ENCODE results near the gene MBOAT2. TPM values are rescaled to one million over a fixed set of nuclear protein-coding genes. Genes with fewer than 3 reads are reported as not detected.

MBOAT2 gene
- total and polyA plus RNA-seq, 2 experiments from 2014 or later = 15.9 to 22.7 TPM

GRCh38 chr2:8893978-8894820 is 109.3 kb downstream of the MBOAT2 start:
- no peaks in the 10 kb centered on the region for H3K27me3 ChIP-seq (ENCODE audit: insufficient read depth)
- H3K4me2 ChIP-seq = peak overlapping the region; percentile 58; the same call in 1 of the 2 replicates
- peaks cover 8% of the 10 kb centered on the region; the same call in 1 of the 2 replicates for H3K9me2 ChIP-seq (ENCODE audit: insufficient read depth)
- H3F3A ChIP-seq (replicated peaks; ENCODE audit: low read depth) = no peaks in the 10 kb centered on the region
- no peak overlapping the region for H3K4me3 ChIP-seq
- peaks cover 15% of the 10 kb centered on the region for H3K4me1 ChIP-seq (ENCODE audit: insufficient read depth)
- Mint-ChIP-seq H3K9me3 (peaks cover 20% of the 10 kb centered on the region), H3K27me3 (ENCODE audit: insufficient read depth, low read depth, poor library complexity) (peaks cover 4% of the 10 kb centered on the region), H3K27ac (no peak overlapping the region), H3K36me3 (ENCODE audit: low read depth) (peaks cover 32% of the 10 kb centered on the region), H3K4me1 (peaks cover 32% of the 10 kb centered on the region), H3K4me3 (no peak overlapping the region)
- peaks cover 6% of the 10 kb centered on the region; the same call in 1 of the 2 replicates for H3K36me3 ChIP-seq (ENCODE audit: insufficient read depth)
- no peak for ATAC-seq
- TF ChIP-seq ZNF331 (CRISPR knock-in tag; IDR thresholded peaks at IDR 0.05; ENCODE audit: low read depth) = no peak
- TF ChIP-seq, protein P1, sequence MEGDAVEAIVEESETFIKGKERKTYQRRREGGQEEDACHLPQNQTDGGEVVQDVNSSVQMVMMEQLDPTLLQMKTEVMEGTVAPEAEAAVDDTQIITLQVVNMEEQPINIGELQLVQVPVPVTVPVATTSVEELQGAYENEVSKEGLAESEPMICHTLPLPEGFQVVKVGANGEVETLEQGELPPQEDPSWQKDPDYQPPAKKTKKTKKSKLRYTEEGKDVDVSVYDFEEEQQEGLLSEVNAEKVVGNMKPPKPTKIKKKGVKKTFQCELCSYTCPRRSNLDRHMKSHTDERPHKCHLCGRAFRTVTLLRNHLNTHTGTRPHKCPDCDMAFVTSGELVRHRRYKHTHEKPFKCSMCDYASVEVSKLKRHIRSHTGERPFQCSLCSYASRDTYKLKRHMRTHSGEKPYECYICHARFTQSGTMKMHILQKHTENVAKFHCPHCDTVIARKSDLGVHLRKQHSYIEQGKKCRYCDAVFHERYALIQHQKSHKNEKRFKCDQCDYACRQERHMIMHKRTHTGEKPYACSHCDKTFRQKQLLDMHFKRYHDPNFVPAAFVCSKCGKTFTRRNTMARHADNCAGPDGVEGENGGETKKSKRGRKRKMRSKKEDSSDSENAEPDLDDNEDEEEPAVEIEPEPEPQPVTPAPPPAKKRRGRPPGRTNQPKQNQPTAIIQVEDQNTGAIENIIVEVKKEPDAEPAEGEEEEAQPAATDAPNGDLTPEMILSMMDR (conservative IDR thresholded peaks at IDR 0.05; ENCODE audit: low read depth in 2 of 2) = no peak
- no peak for TF ChIP-seq EZH2 (IDR thresholded peaks at IDR 0.05; ENCODE audit: low read depth, unreplicated experiment)
- TF ChIP-seq, protein P2, sequence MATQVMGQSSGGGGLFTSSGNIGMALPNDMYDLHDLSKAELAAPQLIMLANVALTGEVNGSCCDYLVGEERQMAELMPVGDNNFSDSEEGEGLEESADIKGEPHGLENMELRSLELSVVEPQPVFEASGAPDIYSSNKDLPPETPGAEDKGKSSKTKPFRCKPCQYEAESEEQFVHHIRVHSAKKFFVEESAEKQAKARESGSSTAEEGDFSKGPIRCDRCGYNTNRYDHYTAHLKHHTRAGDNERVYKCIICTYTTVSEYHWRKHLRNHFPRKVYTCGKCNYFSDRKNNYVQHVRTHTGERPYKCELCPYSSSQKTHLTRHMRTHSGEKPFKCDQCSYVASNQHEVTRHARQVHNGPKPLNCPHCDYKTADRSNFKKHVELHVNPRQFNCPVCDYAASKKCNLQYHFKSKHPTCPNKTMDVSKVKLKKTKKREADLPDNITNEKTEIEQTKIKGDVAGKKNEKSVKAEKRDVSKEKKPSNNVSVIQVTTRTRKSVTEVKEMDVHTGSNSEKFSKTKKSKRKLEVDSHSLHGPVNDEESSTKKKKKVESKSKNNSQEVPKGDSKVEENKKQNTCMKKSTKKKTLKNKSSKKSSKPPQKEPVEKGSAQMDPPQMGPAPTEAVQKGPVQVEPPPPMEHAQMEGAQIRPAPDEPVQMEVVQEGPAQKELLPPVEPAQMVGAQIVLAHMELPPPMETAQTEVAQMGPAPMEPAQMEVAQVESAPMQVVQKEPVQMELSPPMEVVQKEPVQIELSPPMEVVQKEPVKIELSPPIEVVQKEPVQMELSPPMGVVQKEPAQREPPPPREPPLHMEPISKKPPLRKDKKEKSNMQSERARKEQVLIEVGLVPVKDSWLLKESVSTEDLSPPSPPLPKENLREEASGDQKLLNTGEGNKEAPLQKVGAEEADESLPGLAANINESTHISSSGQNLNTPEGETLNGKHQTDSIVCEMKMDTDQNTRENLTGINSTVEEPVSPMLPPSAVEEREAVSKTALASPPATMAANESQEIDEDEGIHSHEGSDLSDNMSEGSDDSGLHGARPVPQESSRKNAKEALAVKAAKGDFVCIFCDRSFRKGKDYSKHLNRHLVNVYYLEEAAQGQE (IDR thresholded peaks at IDR 0.05; ENCODE audit: unreplicated experiment) = no peak
- H3K79me2 ChIP-seq (replicated peaks; ENCODE audit: insufficient read depth) = no peaks in the 10 kb centered on the region
- peak overlapping the region; percentile 2; the same call in 1 of the 2 replicates for H3K27ac ChIP-seq (ENCODE audit: low read depth)
- H2AFZ ChIP-seq = no peak overlapping the region
- no peaks in the 10 kb centered on the region for H4K20me1 ChIP-seq (replicated peaks; ENCODE audit: insufficient read depth)
- no peak for DNase-seq (ENCODE audit: low spot score)

GRCh38 chr2:8893474-8893873 is 110.0 kb downstream of the MBOAT2 start:
- peak; percentile 45 for DNase-seq (ENCODE audit: low spot score)
- H3K9me2 ChIP-seq (ENCODE audit: insufficient read depth) = peaks cover 8% of the 10 kb centered on the region; the same call in 1 of the 2 replicates
- H3F3A ChIP-seq (replicated peaks; ENCODE audit: low read depth) = no peaks in the 10 kb centered on the region
- Mint-ChIP-seq H3K27me3 (ENCODE audit: insufficient read depth, low read depth, poor library complexity) (peaks cover 4% of the 10 kb centered on the region), H3K4me3 (no peak overlapping the region), H3K4me1 (peaks cover 35% of the 10 kb centered on the region), H3K36me3 (ENCODE audit: low read depth) (peaks cover 32% of the 10 kb centered on the region), H3K27ac (no peak overlapping the region), H3K9me3 (peaks cover 20% of the 10 kb centered on the region)
- H3K4me1 ChIP-seq (ENCODE audit: insufficient read depth) = peaks cover 15% of the 10 kb centered on the region
- H2AFZ ChIP-seq = no peak overlapping the region
- H3K4me3 ChIP-seq = no peak overlapping the region
- no peak; the same call in 2 of the 3 replicates for ATAC-seq
- no peaks in the 10 kb centered on the region for H3K79me2 ChIP-seq (replicated peaks; ENCODE audit: insufficient read depth)
- no peaks in the 10 kb centered on the region for H3K27me3 ChIP-seq (ENCODE audit: insufficient read depth)
- 0 out of 2 replicates have a peak, but pooled peaks have one; percentile 16 for TF ChIP-seq NANOG (IDR thresholded peaks at IDR 0.05; ENCODE audit: borderline replicate concordance)
- no peak for TF ChIP-seq EZH2 (IDR thresholded peaks at IDR 0.05; ENCODE audit: low read depth, unreplicated experiment)
- TF ChIP-seq, protein P3, sequence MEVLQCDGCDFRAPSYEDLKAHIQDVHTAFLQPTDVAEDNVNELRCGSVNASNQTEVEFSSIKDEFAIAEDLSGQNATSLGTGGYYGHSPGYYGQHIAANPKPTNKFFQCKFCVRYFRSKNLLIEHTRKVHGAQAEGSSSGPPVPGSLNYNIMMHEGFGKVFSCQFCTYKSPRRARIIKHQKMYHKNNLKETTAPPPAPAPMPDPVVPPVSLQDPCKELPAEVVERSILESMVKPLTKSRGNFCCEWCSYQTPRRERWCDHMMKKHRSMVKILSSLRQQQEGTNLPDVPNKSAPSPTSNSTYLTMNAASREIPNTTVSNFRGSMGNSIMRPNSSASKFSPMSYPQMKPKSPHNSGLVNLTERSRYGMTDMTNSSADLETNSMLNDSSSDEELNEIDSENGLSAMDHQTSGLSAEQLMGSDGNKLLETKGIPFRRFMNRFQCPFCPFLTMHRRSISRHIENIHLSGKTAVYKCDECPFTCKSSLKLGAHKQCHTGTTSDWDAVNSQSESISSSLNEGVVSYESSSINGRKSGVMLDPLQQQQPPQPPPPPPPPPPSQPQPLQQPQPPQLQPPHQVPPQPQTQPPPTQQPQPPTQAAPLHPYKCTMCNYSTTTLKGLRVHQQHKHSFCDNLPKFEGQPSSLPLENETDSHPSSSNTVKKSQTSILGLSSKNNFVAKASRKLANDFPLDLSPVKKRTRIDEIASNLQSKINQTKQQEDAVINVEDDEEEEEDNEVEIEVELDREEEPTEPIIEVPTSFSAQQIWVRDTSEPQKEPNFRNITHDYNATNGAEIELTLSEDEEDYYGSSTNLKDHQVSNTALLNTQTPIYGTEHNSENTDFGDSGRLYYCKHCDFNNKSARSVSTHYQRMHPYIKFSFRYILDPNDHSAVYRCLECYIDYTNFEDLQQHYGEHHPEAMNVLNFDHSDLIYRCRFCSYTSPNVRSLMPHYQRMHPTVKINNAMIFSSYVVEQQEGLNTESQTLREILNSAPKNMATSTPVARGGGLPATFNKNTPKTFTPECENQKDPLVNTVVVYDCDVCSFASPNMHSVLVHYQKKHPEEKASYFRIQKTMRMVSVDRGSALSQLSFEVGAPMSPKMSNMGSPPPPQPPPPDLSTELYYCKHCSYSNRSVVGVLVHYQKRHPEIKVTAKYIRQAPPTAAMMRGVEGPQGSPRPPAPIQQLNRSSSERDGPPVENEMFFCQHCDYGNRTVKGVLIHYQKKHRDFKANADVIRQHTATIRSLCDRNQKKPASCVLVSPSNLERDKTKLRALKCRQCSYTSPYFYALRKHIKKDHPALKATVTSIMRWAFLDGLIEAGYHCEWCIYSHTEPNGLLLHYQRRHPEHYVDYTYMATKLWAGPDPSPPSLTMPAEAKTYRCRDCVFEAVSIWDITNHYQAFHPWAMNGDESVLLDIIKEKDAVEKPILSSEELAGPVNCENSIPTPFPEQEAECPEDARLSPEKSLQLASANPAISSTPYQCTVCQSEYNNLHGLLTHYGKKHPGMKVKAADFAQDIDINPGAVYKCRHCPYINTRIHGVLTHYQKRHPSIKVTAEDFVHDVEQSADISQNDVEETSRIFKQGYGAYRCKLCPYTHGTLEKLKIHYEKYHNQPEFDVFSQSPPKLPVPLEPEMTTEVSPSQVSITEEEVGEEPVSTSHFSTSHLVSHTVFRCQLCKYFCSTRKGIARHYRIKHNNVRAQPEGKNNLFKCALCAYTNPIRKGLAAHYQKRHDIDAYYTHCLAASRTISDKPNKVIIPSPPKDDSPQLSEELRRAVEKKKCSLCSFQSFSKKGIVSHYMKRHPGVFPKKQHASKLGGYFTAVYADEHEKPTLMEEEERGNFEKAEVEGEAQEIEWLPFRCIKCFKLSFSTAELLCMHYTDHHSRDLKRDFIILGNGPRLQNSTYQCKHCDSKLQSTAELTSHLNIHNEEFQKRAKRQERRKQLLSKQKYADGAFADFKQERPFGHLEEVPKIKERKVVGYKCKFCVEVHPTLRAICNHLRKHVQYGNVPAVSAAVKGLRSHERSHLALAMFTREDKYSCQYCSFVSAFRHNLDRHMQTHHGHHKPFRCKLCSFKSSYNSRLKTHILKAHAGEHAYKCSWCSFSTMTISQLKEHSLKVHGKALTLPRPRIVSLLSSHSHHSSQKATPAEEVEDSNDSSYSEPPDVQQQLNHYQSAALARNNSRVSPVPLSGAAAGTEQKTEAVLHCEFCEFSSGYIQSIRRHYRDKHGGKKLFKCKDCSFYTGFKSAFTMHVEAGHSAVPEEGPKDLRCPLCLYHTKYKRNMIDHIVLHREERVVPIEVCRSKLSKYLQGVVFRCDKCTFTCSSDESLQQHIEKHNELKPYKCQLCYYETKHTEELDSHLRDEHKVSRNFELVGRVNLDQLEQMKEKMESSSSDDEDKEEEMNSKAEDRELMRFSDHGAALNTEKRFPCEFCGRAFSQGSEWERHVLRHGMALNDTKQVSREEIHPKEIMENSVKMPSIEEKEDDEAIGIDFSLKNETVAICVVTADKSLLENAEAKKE (CRISPR knock-in tag; IDR thresholded peaks at IDR 0.05) = 0 out of 2 replicates have a peak, but pooled peaks have one; percentile 2
- H3K27ac ChIP-seq (ENCODE audit: low read depth) = peak overlapping the region; percentile 2; the same call in 1 of the 2 replicates
- H3K4me2 ChIP-seq = peak overlapping the region; percentile 58; the same call in 1 of the 2 replicates
- H4K20me1 ChIP-seq (replicated peaks; ENCODE audit: insufficient read depth) = no peaks in the 10 kb centered on the region
- H3K36me3 ChIP-seq (ENCODE audit: insufficient read depth) = peaks cover 6% of the 10 kb centered on the region; the same call in 1 of the 2 replicates

All from GM23338 (cell line).